Kasumi-1 (cell line): ENCODE data around the gene IGFBP5.

Source experiments
- DNase-seq, 2 experiments: peaks; one replicate each; lab custom pipeline; 2025; lab: John Stamatoyannopoulos, UW

IGFBP5 gene

GRCh38 chr2:216713691-216714336, 18.5 kb upstream of the IGFBP5 start:
- DNase-seq, result no peak

- no peak for DNase-seq
Observed at GRCh38 chr2:216711348-216711747, 16.0 kb upstream of the IGFBP5 start.

GRCh38 chr2:216710551-216711301, 15.4 kb upstream of the IGFBP5 start:
- DNase-seq, result no peak

- no peak for DNase-seq
Observed at GRCh38 chr2:216702756-216703155, 7.4 kb upstream of the IGFBP5 start.

GRCh38 chr2:216701544-216701943, 6.2 kb upstream of the IGFBP5 start:
- no peak for DNase-seq

GRCh38 chr2:216700781-216701180, 5.4 kb upstream of the IGFBP5 start:
- no peak for DNase-seq

- no peak for DNase-seq
Observed at GRCh38 chr2:216700088-216700567, 4.8 kb upstream of the IGFBP5 start.

- peak; percentile 53 to 63 for DNase-seq
Observed at GRCh38 chr2:216698895-216699294, 3.5 kb upstream of the IGFBP5 start.

GRCh38 chr2:216698293-216698692, 2.9 kb upstream of the IGFBP5 start:
- DNase-seq, result no peak

- DNase-seq, result peak; percentile 21 to 33
Observed at GRCh38 chr2:216696751-216697560, 1.6 kb upstream of the IGFBP5 start.

GRCh38 chr2:216696321-216696720, 972 bp upstream of the IGFBP5 start:
- DNase-seq, result no peak

GRCh38 chr2:216694826-216695217, 527 bp downstream of the IGFBP5 start:
- no peak for DNase-seq

GRCh38 chr2:216694082-216694825, 1.1 kb downstream of the IGFBP5 start:
- no peak for DNase-seq

GRCh38 chr2:216693414-216694080, 1.8 kb downstream of the IGFBP5 start:
- DNase-seq, result peak in 1 of 2 experiments; percentile 0

GRCh38 chr2:216692636-216693413, 2.5 kb downstream of the IGFBP5 start:
- peak in 1 of 2 experiments; percentile 0 for DNase-seq

- peak in 1 of 2 experiments; percentile 0 for DNase-seq
Observed at GRCh38 chr2:216690853-216691741, 4.3 kb downstream of the IGFBP5 start.

GRCh38 chr2:216690456-216690852, 4.9 kb downstream of the IGFBP5 start:
- DNase-seq, result no peak

- no peak for DNase-seq
Observed at GRCh38 chr2:216689397-216689796, 6.0 kb downstream of the IGFBP5 start.

- DNase-seq, result no peak
Observed at GRCh38 chr2:216688731-216689340, 6.5 kb downstream of the IGFBP5 start.
